PC-9 (cell line): ENCODE results near the gene DLG1. TPM values are rescaled to one million over a fixed set of nuclear protein-coding genes. Genes with fewer than 3 reads are reported as not detected.

Experiments used
- BruUV-seq: library from RNA; stranded (reverse); fragments of 400-500 nt; replicated peaks from 2 replicates; lab custom pipeline; 2021; lab: Mats Ljungman, UMichigan
- CTCF ChIA-PET: fragments of 300-600 bp; sonication (Branson Sonifier 250); formaldehyde crosslinking; loops from one replicate; lab custom pipeline; 2022; ENCODE audit warnings: antibody characterized with exemption; lab: Charles Lee
- POLR2A ChIA-PET: fragments of 300-600 bp; sonication (Branson Sonifier 250); formaldehyde crosslinking; loops from one replicate; lab custom pipeline; 2022; ENCODE audit warnings: antibody characterized with exemption; ENCODE audit not compliant: unreplicated experiment; lab: Charles Lee
- DNase-seq, 2 experiments: peaks; one replicate each; pipeline versions ENCODE4 v3.0.0 to v3.0.0-alpha.2; 2015 to 2022; ENCODE audit warnings: mixed read lengths in 1 of 2
- H2AFZ ChIP-seq: fragments of 200-600 bp; sonication (generic); 2 replicates; pipeline ENCODE4 v1.8.1; 2017; ENCODE audit warnings: antibody characterized with exemption
- H3F3A ChIP-seq: fragments of 200-600 bp; sonication (generic); 2 replicates; pipeline ENCODE4 v1.8.1; 2017; ENCODE audit warnings: antibody characterized with exemption, mild to moderate bottlenecking, low read depth; ENCODE audit not compliant: insufficient read depth
- H3K27ac ChIP-seq: fragments of 200-600 bp; sonication (generic); 2 replicates; pipeline ENCODE4 v1.6.1; 2016; ENCODE audit warnings: mixed run types
- H3K27me3 ChIP-seq: fragments of 200-600 bp; sonication (generic); 2 replicates; pipeline ENCODE4 v1.6.1; 2016; ENCODE audit warnings: low read depth, mixed run types; ENCODE audit not compliant: insufficient read depth
- H3K36me3 ChIP-seq: fragments of 200-600 bp; sonication (generic); 2 replicates; pipeline ENCODE4 v1.6.1; 2016; ENCODE audit warnings: low read depth, mixed run types
- H3K4me1 ChIP-seq: fragments of 200-600 bp; sonication (generic); replicated peaks from 2 replicates; pipeline ENCODE4 v1.6.1; 2016; ENCODE audit warnings: mixed run types; ENCODE audit not compliant: insufficient read depth
- H3K4me2 ChIP-seq: fragments of 200-600 bp; sonication (generic); 2 replicates; pipeline ENCODE4 v1.6.1; 2017; ENCODE audit warnings: mixed run types
- H3K4me3 ChIP-seq: fragments of 200-600 bp; sonication (generic); 2 replicates; pipeline ENCODE4 v1.6.1; 2016; ENCODE audit warnings: mixed run types
- H3K79me2 ChIP-seq: fragments of 200-600 bp; sonication (generic); 2 replicates; pipeline ENCODE4 v1.6.1; 2017; ENCODE audit warnings: low read depth, mixed run types
- H3K9me2 ChIP-seq: fragments of 200-600 bp; sonication (generic); 2 replicates; pipeline ENCODE4 v1.8.1; 2017; ENCODE audit warnings: mild to moderate bottlenecking; ENCODE audit not compliant: insufficient read depth
- H3K9me3 ChIP-seq: fragments of 200-600 bp; sonication (generic); 2 replicates; pipeline ENCODE4 v1.8.1; 2016; ENCODE audit warnings: low read depth; ENCODE audit not compliant: insufficient read depth
- H4K20me1 ChIP-seq: fragments of 200-600 bp; sonication (generic); 2 replicates; pipeline ENCODE4 v1.8.1; 2017; ENCODE audit not compliant: insufficient read depth
- EZH2 ChIP-seq: fragments of 200-600 bp; sonication (generic); IDR thresholded peaks from 2 replicates; pipeline ENCODE4 v1.8.0; 2017; ENCODE audit warnings: antibody characterized with exemption, low read depth
- intact Hi-C: fragments of 100-400 bp; cut with micrococcal nuclease; formaldehyde crosslinking; loops from one replicate; pipeline ENCODE4 v1.10.0; 2022; ENCODE audit not compliant: unreplicated experiment
- total RNA-seq: library from RNA; stranded (reverse); gene quantifications from 2 replicates; pipeline ENCODE4 v1.2.3, GENCODE V29; 2021
- TF ChIP-seq, protein P1 (sequence below): fragments of 200-600 bp; sonication (generic); conservative IDR thresholded peaks from 2 replicates; pipeline ENCODE4 v1.6.1; 2017; ENCODE audit warnings: mixed run types, antibody characterized with exemption, mild to moderate bottlenecking, moderate library complexity

DLG1 gene
- total RNA-seq, 1 experiment from 2014 or later: 201 TPM

DNA sequence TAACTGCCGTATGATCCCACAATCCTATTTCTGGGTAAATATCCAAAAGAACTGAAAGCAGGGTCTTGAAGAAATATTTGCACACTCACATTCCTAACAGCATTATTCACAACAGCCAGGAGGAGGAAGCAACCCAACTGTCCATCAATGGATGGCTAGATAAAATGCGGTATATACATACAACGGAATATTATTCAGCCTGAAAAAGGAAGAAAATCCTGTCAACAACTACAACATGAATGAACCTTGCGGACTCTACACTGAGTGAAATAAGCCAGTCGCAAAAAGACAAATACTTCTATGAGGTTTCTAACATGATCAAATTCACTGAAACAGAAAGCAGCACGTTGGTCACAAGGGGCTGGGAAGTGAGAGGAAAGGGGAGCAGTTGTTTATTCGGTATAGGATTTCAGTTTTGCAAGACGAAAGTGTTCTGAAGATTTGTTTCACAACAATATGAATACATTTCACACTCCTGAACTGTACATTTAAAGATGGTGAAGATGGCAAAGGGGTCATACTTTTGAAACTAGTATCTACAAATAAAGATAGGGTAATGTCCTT lies 6.2 kb downstream of the DLG1 start:
- no peaks in the 10 kb centered on the region for H3K9me2 ChIP-seq
- peak overlapping the region; percentile 20; the same call in 1 of the 2 replicates for H3K27ac ChIP-seq
- H3K4me2 ChIP-seq: peak overlapping the region; percentile 24
- peaks cover 45% of the 10 kb centered on the region for H3F3A ChIP-seq
- peaks cover 62% of the 10 kb centered on the region for H3K4me1 ChIP-seq
- ChIA-PET CTCF (no interaction called here), POLR2A (no interaction called here)
- peaks cover 99% of the 10 kb centered on the region for H3K79me2 ChIP-seq
- H4K20me1 ChIP-seq: peaks cover 42% of the 10 kb centered on the region
- no peaks in the 10 kb centered on the region for H3K9me3 ChIP-seq
- peaks cover 82% of the 10 kb centered on the region for H3K36me3 ChIP-seq
- DNase-seq: peak in 1 of 2 experiments; percentile 45
- TF ChIP-seq EZH2: no peak
- TF ChIP-seq, protein P1, sequence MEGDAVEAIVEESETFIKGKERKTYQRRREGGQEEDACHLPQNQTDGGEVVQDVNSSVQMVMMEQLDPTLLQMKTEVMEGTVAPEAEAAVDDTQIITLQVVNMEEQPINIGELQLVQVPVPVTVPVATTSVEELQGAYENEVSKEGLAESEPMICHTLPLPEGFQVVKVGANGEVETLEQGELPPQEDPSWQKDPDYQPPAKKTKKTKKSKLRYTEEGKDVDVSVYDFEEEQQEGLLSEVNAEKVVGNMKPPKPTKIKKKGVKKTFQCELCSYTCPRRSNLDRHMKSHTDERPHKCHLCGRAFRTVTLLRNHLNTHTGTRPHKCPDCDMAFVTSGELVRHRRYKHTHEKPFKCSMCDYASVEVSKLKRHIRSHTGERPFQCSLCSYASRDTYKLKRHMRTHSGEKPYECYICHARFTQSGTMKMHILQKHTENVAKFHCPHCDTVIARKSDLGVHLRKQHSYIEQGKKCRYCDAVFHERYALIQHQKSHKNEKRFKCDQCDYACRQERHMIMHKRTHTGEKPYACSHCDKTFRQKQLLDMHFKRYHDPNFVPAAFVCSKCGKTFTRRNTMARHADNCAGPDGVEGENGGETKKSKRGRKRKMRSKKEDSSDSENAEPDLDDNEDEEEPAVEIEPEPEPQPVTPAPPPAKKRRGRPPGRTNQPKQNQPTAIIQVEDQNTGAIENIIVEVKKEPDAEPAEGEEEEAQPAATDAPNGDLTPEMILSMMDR: no peak
- H3K4me3 ChIP-seq: no peak overlapping the region
- H3K27me3 ChIP-seq: no peaks in the 10 kb centered on the region
- intact Hi-C loops: no loop called here
- no peak overlapping the region for H2AFZ ChIP-seq
- no TSS peak for BruUV-seq

DNA sequence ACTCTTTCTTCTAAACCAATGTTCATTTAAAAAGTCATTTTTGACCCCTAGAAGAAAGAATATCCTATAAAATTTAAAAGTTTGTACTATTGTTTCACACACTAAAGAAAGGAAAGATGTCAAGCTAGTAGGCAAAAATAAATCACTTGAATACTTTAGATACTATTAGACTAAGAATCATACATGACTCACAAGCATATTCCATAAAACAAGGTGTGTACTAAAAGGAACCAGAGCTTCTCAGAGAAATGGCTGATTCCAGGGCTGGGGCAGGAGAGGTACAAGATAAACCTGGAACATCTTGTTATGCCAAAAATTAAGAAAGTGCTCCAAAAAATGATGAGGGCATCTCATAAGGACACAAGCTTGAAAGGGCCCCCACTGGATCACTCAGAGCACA lies 8.7 kb downstream of the DLG1 start:
- no TSS peak for BruUV-seq
- Histone ChIP-seq H3K36me3 (peaks cover 85% of the 10 kb centered on the region), H4K20me1 (peaks cover 62% of the 10 kb centered on the region), H3K9me2 (no peaks in the 10 kb centered on the region), H3K27me3 (no peaks in the 10 kb centered on the region), H2AFZ (no peak overlapping the region), H3K27ac (peak overlapping the region; percentile 4; the same call in 1 of the 2 replicates), H3K79me2 (peaks cover 99% of the 10 kb centered on the region), H3K4me2 (peak overlapping the region; percentile 7; the same call in 1 of the 2 replicates), H3F3A (peaks cover 50% of the 10 kb centered on the region; the same call in 1 of the 2 replicates), H3K9me3 (no peaks in the 10 kb centered on the region), H3K4me1 (peaks cover 41% of the 10 kb centered on the region), H3K4me3 (no peak overlapping the region)
- ChIA-PET CTCF (interaction anchor here (0.5 kb wide), 1 partner anchor 15 kb away, joined by 4 read pairs; no protein-coding TSS in a partner anchor), POLR2A (interaction anchor here (0.7 kb wide), 1 partner anchor 9 kb away, joined by 5 read pairs; no protein-coding TSS in a partner anchor)
- TF ChIP-seq EZH2: no peak
- TF ChIP-seq, protein P1: no peak
- intact Hi-C loops: no loop called here
- DNase-seq: no peak

DNA sequence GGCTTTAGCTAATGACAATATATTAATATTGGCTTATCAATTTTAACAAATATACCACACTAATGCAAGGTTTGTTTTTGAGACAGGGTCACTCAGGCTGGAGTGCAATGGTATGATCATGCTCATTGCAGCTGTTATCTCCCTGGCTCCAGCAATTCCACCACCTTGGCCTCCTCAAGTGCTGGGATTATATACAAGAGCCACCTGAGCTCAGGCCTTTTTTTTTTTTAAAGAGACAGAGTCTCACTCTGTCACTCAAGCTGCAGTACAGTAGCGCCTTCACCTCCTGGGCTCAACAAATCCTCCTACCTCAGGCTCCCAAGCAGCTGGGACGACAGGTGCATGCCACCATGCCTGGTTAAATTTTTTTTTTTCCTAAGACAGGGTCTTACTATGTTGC lies 11.7 kb downstream of the DLG1 start:
- Histone ChIP-seq H3F3A (peaks cover 36% of the 10 kb centered on the region), H3K27me3 (no peaks in the 10 kb centered on the region), H3K27ac (no peak overlapping the region), H2AFZ (no peak overlapping the region), H3K9me2 (no peaks in the 10 kb centered on the region), H3K4me2 (no peak overlapping the region), H3K4me3 (no peak overlapping the region), H3K9me3 (no peaks in the 10 kb centered on the region), H3K79me2 (peaks cover 95% of the 10 kb centered on the region), H3K4me1 (peaks cover 15% of the 10 kb centered on the region), H3K36me3 (peaks cover 76% of the 10 kb centered on the region), H4K20me1 (peaks cover 55% of the 10 kb centered on the region)
- ChIA-PET POLR2A (interaction anchor here (0.6 kb wide), 2 partner anchors 40 to 103 kb away, joined by 4 read pairs; no protein-coding TSS in a partner anchor), CTCF (no interaction called here)
- intact Hi-C loops: no loop called here
- no peak for TF ChIP-seq EZH2
- TF ChIP-seq, protein P1: no peak
- DNase-seq: no peak
- BruUV-seq: no TSS peak
